Endothelial cell of umbilical vein (primary cell): Measurements from ENCODE around the gene GARIN5A. TPM values are rescaled to one million over a fixed set of nuclear protein-coding genes. Genes with fewer than 3 reads are reported as not detected.

Experiments
- BruUV-seq: library from RNA; stranded (reverse); fragments of 400-500 nt; replicated peaks from 2 replicates; lab custom pipeline; 2021; lab: Mats Ljungman, UMichigan
- CTCF ChIA-PET: fragments of 300-600, 350-600 bp; sonication (Branson Sonifier 250); formaldehyde crosslinking; loops from one replicate; lab custom pipeline; 2021; ENCODE audit warnings: antibody characterized with exemption, inconsistent platforms; lab: Charles Lee
- POLR2A ChIA-PET: fragments of 300-600, 350-600 bp; sonication (Branson Sonifier 250); formaldehyde crosslinking; loops from one replicate; lab custom pipeline; 2021; ENCODE audit warnings: antibody characterized with exemption, inconsistent platforms; lab: Charles Lee
- DNase-seq: peaks from one replicate; pipeline ENCODE4 v3.0.0-alpha.2; 2011; ENCODE audit warnings: low read depth, low spot score
- FAIRE-seq: peaks from 2 replicates; lab custom pipeline; 2011; peaks lifted over from hg19 to GRCh38; lab: Jason Lieb, UNC
- H2AFZ ChIP-seq: 2 replicates; pipeline ENCODE4 v1.6.0; 2012; ENCODE audit warnings: low read depth, low read length, control low read depth, inconsistent platforms
- H3K27ac ChIP-seq: 2 replicates; pipeline ENCODE4 v1.5.1; 2011; ENCODE audit warnings: low read depth, mild to moderate bottlenecking, control low read depth, low read length, moderate library complexity; ENCODE audit not compliant: insufficient read depth
- H3K27me3 ChIP-seq, 2 experiments: 2 replicates each; pipeline versions ENCODE4 v1.6.0 to v1.6.1; 2011; ENCODE audit warnings: low read length in 2 of 2, mixed read lengths in 1 of 2; ENCODE audit not compliant: control insufficient read depth in 2 of 2, insufficient read depth in 2 of 2
- H3K36me3 ChIP-seq, 2 experiments: 2 replicates in 1 of 2; 3 replicates in 1 of 2; pipeline ENCODE4 v1.5.1; 2011; ENCODE audit warnings: low read length in 2 of 2, mild to moderate bottlenecking in 1 of 2, moderate library complexity in 1 of 2; ENCODE audit not compliant: control insufficient read depth in 2 of 2, insufficient read depth in 2 of 2; ENCODE audit errors: extremely low read depth in 1 of 2
- H3K4me1 ChIP-seq: 3 replicates; pipeline ENCODE4 v1.5.1; 2011; ENCODE audit warnings: mild to moderate bottlenecking, low read length; ENCODE audit not compliant: control insufficient read depth, insufficient read depth; ENCODE audit errors: extremely low read depth
- H3K4me2 ChIP-seq: 2 replicates; pipeline ENCODE4 v1.6.1; 2011; ENCODE audit warnings: low read length, control low read depth, mixed read lengths; ENCODE audit not compliant: insufficient read depth
- H3K4me3 ChIP-seq, 3 experiments: fragments of 200-600 bp in 1 of 3; sonication (generic), shearing (Covaris generic) in 1 of 3; replicated peaks in 1 of 3; 2 replicates each; pipeline ENCODE4 v1.5.1; 2011 to 2016; ENCODE audit warnings: control low read depth in 3 of 3, low read length in 3 of 3, mild to moderate bottlenecking in 2 of 3, inconsistent platforms in 1 of 3, low read depth in 1 of 3, moderate library complexity in 1 of 3; ENCODE audit not compliant: insufficient read depth in 1 of 3
- H3K79me2 ChIP-seq: 2 replicates; pipeline ENCODE4 v1.6.0; 2012; ENCODE audit warnings: low read length, inconsistent platforms; ENCODE audit not compliant: control insufficient read depth, insufficient read depth
- H3K9ac ChIP-seq: replicated peaks from 2 replicates; pipeline ENCODE3; 2011; ENCODE audit warnings: low read length, control low read depth; ENCODE audit not compliant: insufficient read depth; ENCODE audit errors: extremely low read depth
- H3K9me1 ChIP-seq: replicated peaks from 3 replicates; pipeline ENCODE4 v1.6.0; 2011; ENCODE audit warnings: mild to moderate bottlenecking, low read length; ENCODE audit not compliant: control insufficient read depth, insufficient read depth; ENCODE audit errors: extremely low read depth
- H3K9me3 ChIP-seq: replicated peaks from 2 replicates; pipeline ENCODE4 v1.5.1; 2012; ENCODE audit warnings: low read length, inconsistent platforms; ENCODE audit not compliant: control insufficient read depth, insufficient read depth
- H4K20me1 ChIP-seq: replicated peaks from 2 replicates; pipeline ENCODE3; 2011; ENCODE audit warnings: mild to moderate bottlenecking, low read length; ENCODE audit not compliant: control insufficient read depth, insufficient read depth; ENCODE audit errors: extremely low read depth
- EZH2 ChIP-seq: IDR thresholded peaks from 2 replicates; pipeline ENCODE4 v1.6.1; 2012; ENCODE audit warnings: borderline replicate concordance, low read depth, mild to moderate bottlenecking, moderate library complexity, low read length, inconsistent platforms; ENCODE audit not compliant: severe bottlenecking
- FOS ChIP-seq: IDR thresholded peaks from 2 replicates; pipeline ENCODE4 v1.6.1; 2011; ENCODE audit warnings: mild to moderate bottlenecking, low read length, moderate library complexity, borderline replicate concordance; ENCODE audit not compliant: insufficient read depth
- JUN ChIP-seq: IDR thresholded peaks from 2 replicates; pipeline ENCODE4 v1.6.1; 2011; ENCODE audit warnings: borderline replicate concordance, low read depth; ENCODE audit not compliant: insufficient read length, insufficient read depth
- MYC ChIP-seq: IDR thresholded peaks from one replicate; pipeline ENCODE4 v1.6.1; 2011; ENCODE audit warnings: mild to moderate bottlenecking, low read depth, low read length
- POLR2AphosphoS5 ChIP-seq: IDR thresholded peaks from 2 replicates; pipeline ENCODE4 v1.6.1; 2012; ENCODE audit warnings: low read depth, mild to moderate bottlenecking, control low read depth, low read length, moderate library complexity; ENCODE audit not compliant: insufficient read depth
- dilution Hi-C: fragments of 300-500 bp; cut with MboI; formaldehyde crosslinking; loops from one replicate; pipeline ENCODE4 v1.15.0; 2019; ENCODE audit warnings: low sequenced_read_pairs; ENCODE audit not compliant: extremely low pct_ligation_motif_present
- intact Hi-C: fragments of 100-400 bp; cut with micrococcal nuclease; formaldehyde crosslinking; loops from one replicate; pipeline ENCODE4 v1.10.0; 2022
- polyA plus RNA-seq, 4 experiments: library from polyadenylated mRNA; depleted of rRNA in 3 of 4; stranded (reverse) in 3 of 4; unstranded in 1 of 4; fragments of >200 nt; gene quantifications; 2 replicates each; pipeline versions ENCODE4 v1.2.1 to v1.2.3, GENCODE V29; 2011 to 2012; ENCODE audit warnings: missing spikeins in 1 of 4
- total RNA-seq: library from RNA; stranded (reverse); gene quantifications from 2 replicates; pipeline ENCODE4 v1.2.3, GENCODE V29; 2021
- TF ChIP-seq, protein P1 (sequence below): IDR thresholded peaks from 2 replicates; pipeline ENCODE4 v1.6.1; 2011; ENCODE audit not compliant: insufficient read depth, insufficient read length
- TF ChIP-seq, protein P2 (sequence below), 2 donors: IDR thresholded peaks; 1 replicate in 1 of 2; 2 replicates in 1 of 2; pipeline ENCODE4 v1.5.1; 2011; ENCODE audit warnings: low read length in 2 of 2, mild to moderate bottlenecking in 2 of 2, moderate library complexity in 2 of 2, control low read depth in 1 of 2, inconsistent platforms in 1 of 2, low read depth in 1 of 2; ENCODE audit not compliant: insufficient read depth in 1 of 2; ENCODE audit errors: extremely low read depth in 1 of 2

GARIN5A gene
- total and polyA plus RNA-seq, 2 donors (not counting 3 experiments of a cell fraction or from before 2014, with no cell fraction given) = 0.44 to 0.76 TPM

DNA sequence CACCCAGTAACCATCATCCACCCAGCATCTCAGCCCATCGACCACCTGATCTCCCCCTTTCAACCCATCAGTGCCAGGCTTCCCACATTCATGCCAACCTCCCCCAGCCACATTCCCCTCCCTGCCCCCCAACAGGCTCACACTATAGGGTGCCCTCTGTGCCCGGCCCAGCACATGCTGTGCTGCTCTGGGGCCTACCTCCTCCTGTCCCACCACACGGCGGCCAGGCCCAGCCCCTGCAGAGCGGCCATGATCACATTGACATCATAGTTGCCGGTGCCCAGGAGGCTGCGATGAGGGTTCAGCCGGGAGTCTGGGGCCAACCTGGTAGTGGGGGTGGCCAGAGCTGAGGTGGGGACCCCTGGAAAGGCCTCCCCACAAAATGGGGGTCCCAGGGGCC, 30.7 kb upstream of the GARIN5A start:
- intact Hi-C loops (no loop called here), dilution Hi-C loops (no loop called here)
- no peaks in the 10 kb centered on the region for H3K9me1 ChIP-seq
- H3K27me3 ChIP-seq = no peaks in the 10 kb centered on the region
- H3K4me1 ChIP-seq = peaks cover 7% of the 10 kb centered on the region
- no peak overlapping the region for H3K4me3 ChIP-seq
- no peak overlapping the region for H3K27ac ChIP-seq
- no TSS peak for BruUV-seq
- TF ChIP-seq, protein P1, sequence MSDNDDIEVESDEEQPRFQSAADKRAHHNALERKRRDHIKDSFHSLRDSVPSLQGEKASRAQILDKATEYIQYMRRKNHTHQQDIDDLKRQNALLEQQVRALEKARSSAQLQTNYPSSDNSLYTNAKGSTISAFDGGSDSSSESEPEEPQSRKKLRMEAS = no peak
- no peak for TF ChIP-seq JUN
- TF ChIP-seq, protein P2, sequence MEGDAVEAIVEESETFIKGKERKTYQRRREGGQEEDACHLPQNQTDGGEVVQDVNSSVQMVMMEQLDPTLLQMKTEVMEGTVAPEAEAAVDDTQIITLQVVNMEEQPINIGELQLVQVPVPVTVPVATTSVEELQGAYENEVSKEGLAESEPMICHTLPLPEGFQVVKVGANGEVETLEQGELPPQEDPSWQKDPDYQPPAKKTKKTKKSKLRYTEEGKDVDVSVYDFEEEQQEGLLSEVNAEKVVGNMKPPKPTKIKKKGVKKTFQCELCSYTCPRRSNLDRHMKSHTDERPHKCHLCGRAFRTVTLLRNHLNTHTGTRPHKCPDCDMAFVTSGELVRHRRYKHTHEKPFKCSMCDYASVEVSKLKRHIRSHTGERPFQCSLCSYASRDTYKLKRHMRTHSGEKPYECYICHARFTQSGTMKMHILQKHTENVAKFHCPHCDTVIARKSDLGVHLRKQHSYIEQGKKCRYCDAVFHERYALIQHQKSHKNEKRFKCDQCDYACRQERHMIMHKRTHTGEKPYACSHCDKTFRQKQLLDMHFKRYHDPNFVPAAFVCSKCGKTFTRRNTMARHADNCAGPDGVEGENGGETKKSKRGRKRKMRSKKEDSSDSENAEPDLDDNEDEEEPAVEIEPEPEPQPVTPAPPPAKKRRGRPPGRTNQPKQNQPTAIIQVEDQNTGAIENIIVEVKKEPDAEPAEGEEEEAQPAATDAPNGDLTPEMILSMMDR (IDR thresholded peaks at IDR 0.05; ENCODE audit: extremely low read depth in 1 of 2, insufficient read depth in 1 of 2, low read depth in 1 of 2, low read length in 2 of 2) = no peak
- TF ChIP-seq EZH2 = no peak
- TF ChIP-seq FOS = no peak
- no peak for TF ChIP-seq POLR2AphosphoS5
- TF ChIP-seq MYC = no peak
- no peaks in the 10 kb centered on the region for H3K9me3 ChIP-seq
- no peaks in the 10 kb centered on the region for H3K36me3 ChIP-seq
- H3K79me2 ChIP-seq = no peaks in the 10 kb centered on the region
- ChIA-PET POLR2A (no interaction called here), CTCF (no interaction called here)
- no peak overlapping the region for H3K9ac ChIP-seq
- FAIRE-seq (no peak), DNase-seq (no peak)
- no peak overlapping the region for H2AFZ ChIP-seq
- H4K20me1 ChIP-seq = no peaks in the 10 kb centered on the region
- no peak overlapping the region for H3K4me2 ChIP-seq
